ENCODE data around the gene PSMA8.
"Not testable (repeated sequence)": the region's sequence is repeated elsewhere in the genome, so short reads cannot be mapped to it uniquely, and the experiment has no call there.

DNA sequence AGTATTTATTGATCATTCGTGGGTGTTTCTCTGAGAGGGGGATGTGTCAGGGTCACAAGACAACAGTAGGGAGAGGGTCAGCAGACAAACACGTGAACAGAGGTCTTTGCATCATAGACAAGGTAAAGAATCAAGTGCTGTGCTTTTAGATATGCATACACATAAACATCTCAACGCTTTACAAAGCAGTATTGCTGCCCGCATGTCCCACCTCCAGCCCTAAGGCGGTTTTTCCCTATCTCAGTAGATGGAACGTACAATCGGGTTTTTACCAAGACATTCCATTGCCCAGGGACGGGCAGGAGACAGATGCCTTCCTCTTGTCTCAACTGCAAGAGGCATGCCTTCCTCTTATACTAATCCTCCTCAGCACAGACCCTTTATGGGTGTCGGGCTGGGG, 68.3 kb downstream of the PSMA8 start:
- TF ChIP-seq, protein P1, sequence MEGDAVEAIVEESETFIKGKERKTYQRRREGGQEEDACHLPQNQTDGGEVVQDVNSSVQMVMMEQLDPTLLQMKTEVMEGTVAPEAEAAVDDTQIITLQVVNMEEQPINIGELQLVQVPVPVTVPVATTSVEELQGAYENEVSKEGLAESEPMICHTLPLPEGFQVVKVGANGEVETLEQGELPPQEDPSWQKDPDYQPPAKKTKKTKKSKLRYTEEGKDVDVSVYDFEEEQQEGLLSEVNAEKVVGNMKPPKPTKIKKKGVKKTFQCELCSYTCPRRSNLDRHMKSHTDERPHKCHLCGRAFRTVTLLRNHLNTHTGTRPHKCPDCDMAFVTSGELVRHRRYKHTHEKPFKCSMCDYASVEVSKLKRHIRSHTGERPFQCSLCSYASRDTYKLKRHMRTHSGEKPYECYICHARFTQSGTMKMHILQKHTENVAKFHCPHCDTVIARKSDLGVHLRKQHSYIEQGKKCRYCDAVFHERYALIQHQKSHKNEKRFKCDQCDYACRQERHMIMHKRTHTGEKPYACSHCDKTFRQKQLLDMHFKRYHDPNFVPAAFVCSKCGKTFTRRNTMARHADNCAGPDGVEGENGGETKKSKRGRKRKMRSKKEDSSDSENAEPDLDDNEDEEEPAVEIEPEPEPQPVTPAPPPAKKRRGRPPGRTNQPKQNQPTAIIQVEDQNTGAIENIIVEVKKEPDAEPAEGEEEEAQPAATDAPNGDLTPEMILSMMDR (IDR thresholded peaks at IDR 0.05): not testable (repeated sequence)
- TF ChIP-seq POLR2A (IDR thresholded peaks at IDR 0.05): not testable (repeated sequence)
